NCI-H187 treated with DMSO at 0.1 percent for 48 hours (cell line): ENCODE data around the gene LGALSL.

Experiments used
- DNase-seq: peaks from one replicate; lab custom pipeline; 2025; lab: John Stamatoyannopoulos, UW

Gene LGALSL

DNA sequence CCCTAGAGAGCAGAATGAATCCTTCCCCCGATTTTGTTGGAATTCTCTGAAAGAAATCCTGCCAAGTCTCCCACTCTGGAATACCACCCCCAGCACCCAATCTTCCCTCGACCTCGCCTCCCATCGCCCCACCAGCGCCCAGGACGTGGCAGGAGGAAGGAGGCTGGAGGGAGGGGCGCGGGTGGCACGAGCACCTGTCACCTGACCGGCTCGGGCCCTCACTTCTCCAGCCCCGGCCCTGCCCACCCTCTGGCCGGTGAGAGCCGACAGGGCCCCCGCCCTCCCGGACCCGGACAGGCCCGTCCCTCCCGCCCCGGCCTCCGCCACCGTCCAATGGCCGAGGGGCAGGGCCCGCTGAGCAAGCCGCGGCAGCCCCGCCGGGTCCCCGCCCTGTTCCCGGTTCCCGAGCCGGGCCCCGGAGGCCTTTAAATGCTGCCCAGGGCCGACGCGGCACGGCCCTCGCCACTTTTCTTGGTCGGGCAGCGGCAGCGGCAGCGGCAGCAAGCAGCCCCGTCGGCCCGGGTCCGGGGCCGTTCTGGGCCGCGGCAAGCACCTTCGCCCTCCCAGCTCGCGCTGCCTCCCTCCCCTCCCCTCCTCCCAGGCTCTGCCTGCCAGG lies at the start of gene LGALSL:
LGALSL (plus strand) TSS at position 393 of the 616 bp plus-strand sequence. CDS start 384 bp downstream, outside the sequence.
- DNase-seq, result no peak

DNA sequence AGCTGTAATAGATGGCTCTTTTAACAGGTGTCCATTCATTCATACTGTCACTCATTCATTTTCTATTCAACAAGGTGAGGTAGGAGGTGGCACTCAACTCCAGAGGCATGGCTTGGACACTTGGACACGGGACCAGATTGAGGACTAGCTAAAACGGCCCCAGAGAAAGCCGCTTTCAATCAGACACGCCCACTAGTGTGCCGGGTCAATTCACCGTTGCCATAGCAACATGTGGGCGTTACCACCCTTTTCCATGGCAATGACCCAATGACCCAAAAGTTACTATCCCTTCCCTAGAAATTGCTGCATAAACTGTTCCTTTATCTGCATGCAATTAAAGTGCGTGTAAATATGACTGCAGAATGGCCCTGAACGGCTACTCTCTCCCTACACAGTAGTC lies 49.2 kb upstream of the LGALSL start:
- no peak for DNase-seq

DNA sequence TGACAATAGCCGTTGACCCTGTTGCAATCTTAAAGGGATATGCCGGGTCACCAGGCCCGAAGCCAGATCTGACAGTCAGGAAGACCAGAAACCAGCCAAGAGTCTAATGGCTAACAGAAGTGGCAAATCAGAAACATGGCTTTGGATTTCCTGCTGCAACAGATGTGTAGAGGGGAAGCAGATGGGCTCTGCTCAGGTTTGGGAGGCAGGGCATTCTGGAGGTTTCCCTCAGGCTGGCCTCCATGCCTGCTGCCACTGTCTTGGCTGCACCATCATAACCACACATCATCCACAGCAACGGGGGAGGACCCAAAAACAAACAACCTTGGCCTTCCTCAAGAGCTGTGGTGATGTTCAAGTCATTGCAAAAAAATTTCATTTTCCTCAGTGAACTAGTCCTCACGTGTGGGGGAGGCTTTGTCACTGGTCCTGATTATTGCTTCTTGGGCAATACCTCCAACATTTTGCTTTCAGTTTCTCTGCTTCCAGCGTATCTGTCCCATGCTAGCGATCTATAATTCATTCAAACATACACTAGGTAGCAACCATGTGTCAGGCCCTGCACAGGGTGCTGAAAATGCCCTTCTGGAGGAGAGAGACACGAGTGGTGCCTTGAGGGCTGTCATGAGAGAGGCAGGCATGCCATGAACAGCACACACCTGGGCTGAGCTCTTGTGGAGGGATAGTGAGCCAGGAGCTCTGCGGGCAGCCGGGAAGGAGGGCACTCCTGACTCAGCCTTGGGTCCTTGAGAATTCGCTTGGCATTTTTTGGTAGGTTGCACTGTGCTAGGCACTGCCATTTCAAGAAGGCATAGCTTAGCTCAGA lies 48.2 kb upstream of the LGALSL start:
- no peak for DNase-seq

DNA sequence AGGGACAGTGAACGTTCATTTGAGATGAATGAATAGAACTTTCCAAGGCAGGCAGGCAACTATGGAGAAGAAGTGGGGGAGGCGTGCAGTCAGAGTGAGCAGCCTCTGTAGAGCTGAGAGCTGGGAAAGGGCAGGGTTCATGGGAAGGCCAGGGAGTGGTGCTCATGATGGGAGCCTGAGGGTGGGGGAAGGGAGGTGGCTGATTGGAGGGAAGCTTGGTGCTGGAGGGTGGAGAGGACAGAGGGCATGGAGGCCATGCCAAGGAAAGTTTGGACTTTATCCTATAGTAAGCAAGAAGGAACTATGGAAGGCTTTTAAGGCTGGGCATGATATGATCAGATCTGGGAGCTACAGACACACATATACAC lies 47.6 kb upstream of the LGALSL start:
- no peak for DNase-seq

DNA sequence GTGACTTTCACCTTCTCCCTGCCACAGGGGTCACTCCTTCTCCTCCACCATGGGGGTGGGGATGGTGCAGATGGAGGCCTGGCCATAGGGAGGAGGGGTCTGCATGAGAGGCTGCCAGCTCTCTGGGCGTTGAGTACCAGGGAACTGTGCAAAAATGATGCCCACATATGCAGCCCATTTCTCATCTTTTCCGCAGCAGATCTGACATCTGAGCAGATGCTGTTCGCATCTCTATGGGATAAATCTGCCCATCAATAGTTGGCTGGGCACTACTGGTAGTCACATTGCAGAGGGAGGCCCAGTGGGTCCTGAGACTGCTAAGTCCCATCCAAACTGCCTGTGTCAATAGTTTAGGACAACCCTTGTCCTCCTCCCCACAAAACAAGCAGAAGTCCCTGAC lies 45.9 kb upstream of the LGALSL start:
- DNase-seq, result no peak

DNA sequence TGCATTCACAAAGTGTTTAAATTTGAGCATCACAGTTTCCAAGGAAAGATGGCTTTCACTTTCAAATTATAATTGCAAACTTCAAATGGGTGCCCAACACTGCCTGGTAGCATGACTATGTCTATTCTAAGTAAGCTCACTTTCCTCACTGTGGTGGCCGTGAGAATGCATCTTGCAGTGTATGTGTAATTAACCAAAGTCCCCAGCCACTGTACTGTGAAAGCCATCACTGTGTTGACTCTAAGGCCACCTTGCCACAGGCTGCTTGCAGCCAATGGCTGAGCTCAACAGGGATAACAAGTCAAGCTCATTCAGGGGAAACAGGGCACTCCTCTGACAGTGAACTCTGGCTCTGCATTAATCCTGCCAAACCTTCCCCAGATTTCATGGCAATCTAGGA lies 43.3 kb upstream of the LGALSL start:
- no peak for DNase-seq

DNA sequence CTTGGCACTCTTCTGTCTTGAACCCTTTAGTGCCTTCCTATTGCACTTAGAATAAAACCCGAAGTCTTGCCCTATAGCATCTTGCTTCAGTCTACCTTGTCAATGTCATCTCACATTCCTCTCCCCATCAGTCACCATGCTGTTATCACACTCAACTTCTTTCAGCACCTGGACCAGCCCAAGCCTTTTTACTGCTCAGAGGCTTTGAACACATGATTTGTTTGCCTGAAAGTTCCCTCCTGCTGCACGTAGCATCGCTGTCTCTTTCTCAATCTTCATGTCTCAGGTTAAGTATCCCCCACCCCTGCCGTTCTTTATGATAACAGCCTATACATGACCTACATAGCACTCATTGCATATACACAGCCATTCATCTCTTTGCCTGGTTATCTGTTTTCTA lies 41.3 kb upstream of the LGALSL start:
- DNase-seq, result no peak

DNA sequence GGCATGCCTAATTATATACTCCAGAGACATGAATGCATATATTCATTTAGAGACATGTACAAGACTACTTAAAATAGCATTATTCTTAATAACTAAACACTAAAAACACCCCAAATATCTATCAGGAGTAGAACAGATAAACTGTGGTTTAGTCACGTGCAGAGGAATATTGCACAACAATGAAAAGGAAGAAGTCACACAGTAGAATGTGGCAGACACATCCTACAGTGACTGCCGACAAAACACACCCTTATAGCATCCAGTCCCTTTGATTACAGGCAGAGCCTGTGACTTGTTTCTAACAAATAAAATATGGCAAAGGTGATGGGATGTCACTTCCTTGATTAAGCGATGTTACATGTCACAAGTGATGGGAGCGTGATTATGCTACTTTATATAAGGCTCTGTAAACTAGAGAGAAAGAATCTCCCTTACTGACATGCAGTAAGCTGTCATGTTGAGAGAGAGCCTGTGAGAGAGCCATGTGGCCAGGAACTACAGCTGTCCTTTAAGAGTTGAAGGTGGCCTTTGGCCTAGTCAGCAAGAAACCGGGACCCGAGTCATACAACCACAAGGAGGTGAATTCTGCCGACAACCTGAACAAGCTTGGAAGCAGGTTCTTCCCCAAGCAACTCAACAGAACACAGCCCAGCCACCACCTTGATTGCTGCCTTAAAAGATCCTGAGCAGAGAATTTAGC lies 39.1 kb upstream of the LGALSL start:
- no peak for DNase-seq

DNA sequence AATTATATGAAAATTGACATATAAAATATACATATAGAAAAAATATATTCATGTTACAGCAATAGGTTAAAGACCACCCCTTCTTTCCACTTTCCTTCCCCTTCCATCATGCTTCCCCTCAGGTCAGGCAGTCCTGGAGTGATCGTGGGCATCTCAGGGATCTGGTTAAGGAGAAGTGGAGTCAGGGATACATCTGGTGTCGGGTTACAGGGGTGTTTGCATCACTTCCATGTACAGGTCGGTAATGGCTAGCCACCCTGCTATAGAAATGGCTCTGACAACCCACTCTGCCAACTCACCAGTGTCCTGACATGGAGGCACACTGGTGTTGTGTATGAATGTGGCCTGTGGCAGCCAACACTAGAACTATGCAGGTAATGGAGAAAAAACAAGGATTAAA lies 36.3 kb upstream of the LGALSL start:
- no peak for DNase-seq

DNA sequence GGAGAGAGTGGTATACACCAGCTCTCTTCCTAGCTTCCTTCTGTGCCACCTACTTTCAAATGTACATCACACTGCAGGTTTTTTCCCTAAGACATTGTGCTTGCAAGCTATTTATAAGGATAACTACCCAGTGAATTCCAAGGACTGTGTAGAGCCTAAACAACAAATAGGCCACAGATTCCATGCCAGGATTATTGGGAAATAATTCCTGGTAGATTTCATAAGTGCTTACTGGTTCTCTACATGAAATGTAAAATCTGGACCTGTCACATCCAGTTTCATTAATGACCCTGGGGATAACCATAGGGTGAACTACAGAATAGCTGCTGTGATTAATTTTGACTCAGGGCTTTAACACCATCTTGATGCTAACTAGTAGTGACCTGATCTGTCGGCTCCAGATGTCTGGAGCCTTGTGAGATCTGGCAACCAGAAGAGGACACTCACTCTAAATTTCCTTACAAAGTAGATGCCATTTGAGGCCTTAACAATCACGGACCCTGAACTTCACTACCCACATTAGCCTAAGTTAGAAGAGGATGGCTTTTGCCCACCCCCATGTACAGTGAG lies 34.3 kb upstream of the LGALSL start:
- no peak for DNase-seq

DNA sequence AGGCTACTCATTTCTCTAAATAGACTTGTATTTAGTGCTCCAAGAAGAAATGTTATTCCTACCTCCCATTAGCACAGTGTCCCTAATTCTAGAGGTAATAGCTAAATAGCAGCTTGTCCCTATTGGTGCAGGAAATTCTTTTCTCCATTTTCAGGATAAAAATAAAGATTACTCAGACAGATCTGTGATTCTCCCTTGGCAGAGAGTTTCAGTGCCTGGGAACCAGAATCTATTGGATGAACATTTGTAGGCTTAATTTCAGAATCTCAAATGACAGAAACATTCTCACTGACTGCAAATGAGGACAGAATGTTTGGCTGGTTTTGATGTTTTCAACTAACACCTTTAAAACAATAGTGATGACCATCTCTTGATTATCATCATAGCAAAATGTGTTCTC lies 33.3 kb upstream of the LGALSL start:
- no peak for DNase-seq

DNA sequence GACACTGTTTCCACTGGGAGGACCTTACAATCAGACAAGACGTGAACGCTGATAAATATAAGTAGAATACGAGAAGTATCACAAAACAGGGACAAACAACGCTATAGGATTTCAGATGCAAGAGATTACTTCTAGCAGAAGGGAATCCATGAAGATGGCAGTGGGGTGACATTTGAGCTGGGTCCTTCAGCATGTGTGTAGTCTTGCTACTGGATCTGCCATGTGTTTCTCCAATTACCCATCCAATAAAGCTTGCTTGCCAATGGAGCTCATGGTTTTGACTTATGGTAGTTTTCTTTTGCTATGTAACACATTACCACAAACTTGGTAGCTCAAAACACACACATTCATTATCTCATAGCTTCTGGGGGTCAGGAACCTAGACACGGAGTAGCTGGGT lies 32.8 kb upstream of the LGALSL start:
- no peak for DNase-seq

DNA sequence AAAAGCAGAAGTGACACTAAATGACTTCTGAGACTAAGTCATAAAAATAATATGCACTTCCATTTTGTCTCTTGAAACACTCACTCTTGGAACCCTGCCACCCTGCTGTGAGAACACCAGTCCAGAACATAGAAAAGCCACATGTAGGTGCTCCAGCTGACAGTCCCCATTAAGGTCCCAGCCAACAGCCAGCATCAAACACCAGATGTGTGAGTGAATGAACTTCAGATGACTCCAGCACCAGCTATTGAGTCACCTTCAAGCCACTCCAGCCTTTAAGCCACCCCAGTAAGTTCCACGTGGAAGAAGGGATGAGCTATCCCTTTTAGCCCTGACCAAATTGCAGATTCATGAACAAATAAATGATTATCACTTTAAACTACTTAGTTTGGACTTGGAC lies 31.5 kb upstream of the LGALSL start:
- DNase-seq, result no peak

DNA sequence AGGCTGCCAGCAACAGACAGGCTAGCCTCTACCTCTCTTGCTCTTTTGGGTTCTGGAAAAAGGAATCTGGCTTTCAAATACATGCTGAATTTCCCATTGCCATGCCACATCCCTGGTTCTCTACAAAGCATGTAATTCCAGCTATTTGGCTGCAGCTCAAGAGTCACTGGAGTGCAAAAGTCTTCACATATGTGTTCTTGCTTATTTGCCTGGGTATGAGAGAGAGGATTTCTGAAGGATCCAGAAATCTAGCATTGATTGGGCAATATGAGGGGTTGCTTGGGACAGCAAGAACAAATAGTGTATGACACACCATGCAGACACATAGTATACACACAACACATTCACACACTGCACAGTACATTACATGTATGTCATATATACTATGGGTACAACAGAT lies 30.7 kb upstream of the LGALSL start:
- DNase-seq, result no peak

DNA sequence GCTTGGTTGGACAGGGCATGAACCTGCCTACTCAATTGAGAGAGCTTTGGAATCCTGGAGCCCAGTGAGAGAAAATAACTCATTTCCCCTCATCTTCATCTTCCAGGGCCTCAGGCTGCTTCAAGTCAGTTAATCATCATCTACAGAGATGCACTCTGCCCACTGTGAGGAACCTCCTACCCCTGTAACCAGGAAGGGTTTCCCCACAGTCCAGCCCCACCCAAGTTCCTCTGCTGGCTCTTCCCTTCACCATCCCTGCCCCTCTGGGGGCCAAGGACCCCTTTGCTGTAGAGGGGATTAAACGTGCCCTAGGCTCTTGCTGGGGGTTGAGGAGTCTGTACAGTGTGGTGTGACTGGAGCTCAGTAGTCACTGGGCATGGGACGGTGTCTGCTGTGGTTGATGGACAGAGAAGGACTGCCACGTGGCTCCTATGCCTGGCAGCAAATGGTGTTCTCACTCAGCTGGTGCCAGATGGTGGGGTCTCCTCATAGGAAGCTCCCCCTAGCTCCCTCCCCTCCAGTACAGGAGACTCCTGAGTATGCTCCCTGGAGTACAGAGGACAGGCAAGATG lies 29.5 kb upstream of the LGALSL start:
- DNase-seq, result no peak

DNA sequence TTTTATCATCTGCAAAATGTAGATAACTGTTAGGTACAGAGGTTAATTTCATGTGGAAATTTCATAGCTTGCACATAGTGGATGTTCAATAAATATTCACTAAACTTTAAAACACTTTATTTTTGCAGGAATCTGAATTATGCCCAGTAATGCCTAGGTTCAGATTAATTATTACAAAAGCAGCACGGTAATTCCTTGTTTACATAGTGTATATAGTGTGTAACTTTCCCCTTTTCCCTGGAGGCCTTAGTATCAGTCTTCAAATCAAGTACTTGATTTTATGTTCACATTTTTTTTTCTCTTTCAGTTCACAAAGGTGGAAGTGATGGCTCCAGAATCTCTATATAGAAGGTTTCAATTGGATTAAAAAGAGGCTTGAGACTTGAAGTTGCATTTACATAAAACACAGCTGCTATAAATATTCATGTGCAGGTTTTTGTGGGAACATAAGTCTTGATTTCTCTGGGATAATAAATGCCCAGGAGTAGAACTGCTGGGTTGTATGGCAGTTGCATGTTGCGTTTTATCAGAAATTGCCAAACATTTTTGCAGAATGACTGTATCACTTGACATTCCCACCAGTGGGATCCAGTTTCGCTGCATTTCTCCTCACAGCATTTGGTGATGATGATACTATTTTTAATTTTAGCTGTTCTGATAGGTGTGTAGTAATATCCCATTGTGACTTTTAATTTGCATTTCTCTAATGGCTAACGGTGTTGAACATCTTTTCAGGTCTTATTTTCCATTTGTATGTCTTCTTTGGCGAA lies 27.6 kb upstream of the LGALSL start:
- no peak for DNase-seq

DNA sequence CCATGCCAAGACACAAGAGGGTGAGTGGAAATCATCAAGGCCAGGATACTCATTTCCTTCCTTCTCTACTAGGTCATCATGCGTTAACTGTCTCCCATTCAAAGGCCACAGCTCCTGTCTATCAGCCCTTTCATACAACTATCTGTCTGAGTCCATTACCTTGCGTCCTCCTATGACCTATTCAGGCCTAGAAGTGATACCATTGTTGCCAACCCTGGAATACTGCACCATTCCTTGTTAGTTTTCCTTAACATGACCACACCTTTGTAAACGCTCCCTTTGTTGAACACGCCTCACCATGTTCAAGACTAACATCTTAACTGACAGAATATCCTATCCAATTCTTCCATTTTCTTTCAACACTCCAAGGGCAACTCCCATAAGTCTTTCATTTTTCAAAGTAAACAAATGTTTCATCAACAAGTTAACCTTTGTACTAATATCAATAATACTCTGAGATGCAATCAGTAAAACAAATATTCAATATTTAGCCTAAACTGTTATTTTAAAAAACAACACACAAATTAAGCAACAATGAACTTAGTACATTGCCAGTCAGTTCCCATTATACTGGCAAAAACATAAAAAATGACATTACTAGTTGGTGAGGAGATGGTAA lies 19.8 kb upstream of the LGALSL start:
- DNase-seq, result no peak

DNA sequence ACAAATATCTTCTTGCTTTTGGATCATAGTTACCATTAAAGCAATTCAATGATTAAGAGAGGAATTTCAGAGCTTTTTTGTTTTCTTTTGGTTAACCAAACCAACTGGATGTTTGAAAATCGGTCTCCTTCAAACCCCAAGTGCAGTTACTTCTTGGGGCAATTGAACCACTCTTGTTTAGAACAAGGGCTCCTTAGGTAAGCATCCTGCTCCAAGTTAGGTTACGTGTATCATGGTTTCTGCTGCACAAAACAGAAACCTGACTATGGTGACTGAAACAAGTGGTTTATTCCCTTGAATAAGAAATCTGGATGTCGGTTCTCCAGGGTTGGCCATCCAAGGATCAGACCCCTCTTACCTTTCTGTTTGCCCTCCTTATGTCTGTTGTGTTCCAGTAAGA lies 16.1 kb upstream of the LGALSL start:
- DNase-seq, result no peak

DNA sequence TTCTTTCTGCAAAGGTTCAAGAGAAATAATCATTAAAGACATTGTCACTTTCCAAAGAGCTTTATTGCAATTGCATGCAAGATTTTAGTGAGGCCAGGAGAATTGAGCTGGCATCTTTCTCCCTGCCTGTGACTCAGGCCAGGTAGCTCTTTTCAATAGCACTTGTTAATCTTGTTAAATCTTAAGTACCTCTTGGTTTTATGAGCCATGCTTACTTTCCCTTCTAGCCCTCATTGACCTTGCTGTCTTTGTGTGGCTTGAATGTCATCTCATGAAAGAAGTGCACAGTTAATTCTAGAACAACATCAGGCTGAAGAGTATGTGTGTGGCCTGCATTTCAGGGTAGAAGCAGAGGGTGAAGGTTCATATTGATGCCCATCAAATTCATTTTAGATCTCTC lies 14.8 kb upstream of the LGALSL start:
- peak; percentile 86 for DNase-seq

DNA sequence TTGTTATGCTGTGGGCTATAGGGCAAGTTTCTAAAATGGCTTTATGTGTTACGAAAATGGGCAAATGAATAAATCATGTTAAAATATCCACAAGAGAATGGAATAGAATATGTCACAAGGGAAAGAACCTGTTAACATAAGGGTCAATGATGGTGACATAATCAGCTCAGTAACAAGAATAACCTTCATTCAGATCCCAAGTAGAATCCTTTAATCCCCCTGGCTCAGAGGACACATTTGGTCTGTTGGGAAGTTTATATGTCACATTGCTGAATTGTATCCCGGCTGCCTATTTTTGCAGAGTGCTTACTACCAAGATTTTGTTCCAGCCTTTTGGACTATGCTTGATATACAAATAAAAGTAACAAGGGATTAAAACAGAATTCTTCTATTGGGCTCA lies 13.1 kb upstream of the LGALSL start:
- no peak for DNase-seq

DNA sequence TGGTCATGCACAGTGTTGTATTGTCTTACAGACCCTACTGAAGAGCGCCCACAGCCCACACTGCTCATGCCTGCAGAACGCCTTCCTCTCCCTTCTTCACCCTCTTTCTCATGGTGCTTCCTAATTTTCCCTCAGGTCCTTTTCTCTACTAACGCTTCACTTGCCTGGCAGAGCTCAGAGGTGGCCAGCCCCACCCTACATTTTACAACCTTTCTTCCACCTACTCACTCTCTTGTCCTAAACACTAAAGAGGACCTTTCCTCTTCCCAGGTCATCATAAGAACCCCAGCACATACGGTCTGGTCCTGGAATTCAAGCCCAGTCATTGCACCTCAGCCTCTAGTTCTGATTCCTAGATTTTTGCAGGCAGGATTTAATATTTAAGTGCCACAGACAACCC lies 11.7 kb upstream of the LGALSL start:
- DNase-seq, result no peak
